Adrenal gland (tissue), 5 donors: ENCODE measurements around the gene COQ10A.

Source experiments
- CTCF ChIP-seq, 6 experiments: fragments of 450-650 bp in 4 of 6; fragments of 200-600 bp in 2 of 6; sonication (generic) in 1 of 6; IDR thresholded peaks; 1 replicate in 5 of 6; 2 replicates in 1 of 6; pipeline versions ENCODE4 v1.5.1 to v1.8.0; 2016 to 2021; ENCODE audit warnings: antibody characterized with exemption in 6 of 6, mild to moderate bottlenecking in 2 of 6, moderate library complexity in 1 of 6
- POLR2A ChIP-seq, 2 donors: fragments of 450-650 bp; IDR thresholded peaks; one replicate each; pipeline ENCODE4 v1.6.1; 2017; ENCODE audit warnings: antibody characterized with exemption in 2 of 2, mild to moderate bottlenecking in 2 of 2, moderate library complexity in 1 of 2
- donor health status: DM: no; HTN: no; CAD: no.

- TF ChIP-seq CTCF (IDR thresholded peaks at IDR 0.05) (no peak), POLR2A (IDR thresholded peaks at IDR 0.05) (no peak)
Observed at GRCh38 chr12:56317675-56318074, 50.9 kb downstream of the COQ10A start.
